Endothelial cell of hepatic sinusoid (primary cell): ENCODE measurements around the gene PPP1R15B.

Source experiments
- in situ Hi-C: cut with HindIII; loops from 2 replicates; pipeline ENCODE4 v1.10.0; 2017; ENCODE audit warnings: low sequenced_read_pairs

The PPP1R15B gene

GRCh38 chr1:204404629-204405028, 7.0 kb downstream of the PPP1R15B start:
- in situ Hi-C loops = no loop called here

- in situ Hi-C loops = no loop called here
Observed at GRCh38 chr1:204402391-204402790, 9.2 kb downstream of the PPP1R15B start.

GRCh38 chr1:204401730-204402129, 9.9 kb downstream of the PPP1R15B start:
- in situ Hi-C loops = no loop called here

GRCh38 chr1:204400882-204401510, 10.6 kb downstream of the PPP1R15B start:
- in situ Hi-C loops = no loop called here

- in situ Hi-C loops = no loop called here
Observed at GRCh38 chr1:204398197-204399125, 13.2 kb downstream of the PPP1R15B start.

GRCh38 chr1:204396015-204396583, 15.5 kb downstream of the PPP1R15B start:
- in situ Hi-C loops = no loop called here

GRCh38 chr1:204391629-204392028, 20.0 kb downstream of the PPP1R15B start:
- in situ Hi-C loops = no loop called here

GRCh38 chr1:204390751-204391466, 20.7 kb downstream of the PPP1R15B start:
- in situ Hi-C loops = no loop called here

GRCh38 chr1:204385727-204386126, 25.9 kb downstream of the PPP1R15B start:
- in situ Hi-C loops = no loop called here

GRCh38 chr1:204384636-204385352, 26.8 kb downstream of the PPP1R15B start:
- in situ Hi-C loops = no loop called here

- in situ Hi-C loops = no loop called here
Observed at GRCh38 chr1:204383163-204383904, 28.3 kb downstream of the PPP1R15B start.

GRCh38 chr1:204382714-204383083, 28.9 kb downstream of the PPP1R15B start:
- in situ Hi-C loops = no loop called here

- in situ Hi-C loops = no loop called here
Observed at GRCh38 chr1:204380293-204380831, 31.3 kb downstream of the PPP1R15B start.

- in situ Hi-C loops = no loop called here
Observed at GRCh38 chr1:204377800-204378668, 33.6 kb downstream of the PPP1R15B start.

GRCh38 chr1:204376919-204377799, 34.5 kb downstream of the PPP1R15B start:
- in situ Hi-C loops = no loop called here

- in situ Hi-C loops = no loop called here
Observed at GRCh38 chr1:204376465-204376864, 35.2 kb downstream of the PPP1R15B start.

GRCh38 chr1:204373911-204374310, 37.7 kb downstream of the PPP1R15B start:
- in situ Hi-C loops = loop anchor here (25.0 kb wide), 1 partner anchor 512 kb away; the partner anchor contains the start of gene SNRPE
